Hepatic stellate cell (primary cell): ENCODE data around the gene NMT1.
A peak's percentile ranks its signal among the peaks of the same experiment; 100 is the strongest.

Experiments
- DNase-seq: peaks from one replicate; pipeline ENCODE4 v3.0.0; 2011; ENCODE audit warnings: low spot score

Gene NMT1

GRCh38 chr17:45081047-45081703, 20.1 kb downstream of the NMT1 start:
- no peak for DNase-seq

GRCh38 chr17:45086391-45086790, 25.3 kb downstream of the NMT1 start:
- no peak for DNase-seq

- DNase-seq: no peak
Observed at GRCh38 chr17:45086865-45087503, 25.9 kb downstream of the NMT1 start.

- DNase-seq: peak; percentile 57
Observed at GRCh38 chr17:45087504-45087975, 26.4 kb downstream of the NMT1 start.

GRCh38 chr17:45087978-45088377, 26.9 kb downstream of the NMT1 start:
- no peak for DNase-seq

- no peak for DNase-seq
Observed at GRCh38 chr17:45088741-45089140, 27.6 kb downstream of the NMT1 start.

GRCh38 chr17:45090711-45091110, 29.6 kb downstream of the NMT1 start:
- DNase-seq: no peak

- peak; percentile 15 for DNase-seq
Observed at GRCh38 chr17:45091778-45092425, 30.8 kb downstream of the NMT1 start.

- peak; percentile 99 for DNase-seq
Observed at GRCh38 chr17:45092911-45093430, 31.9 kb downstream of the NMT1 start.

- no peak for DNase-seq
Observed at GRCh38 chr17:45093444-45094110, 32.5 kb downstream of the NMT1 start.

- peak; percentile 51 for DNase-seq
Observed at GRCh38 chr17:45096141-45096540, 35.0 kb downstream of the NMT1 start.

- no peak for DNase-seq
Observed at GRCh38 chr17:45096926-45097325, 35.8 kb downstream of the NMT1 start.

- DNase-seq: no peak
Observed at GRCh38 chr17:45098081-45098868, 37.2 kb downstream of the NMT1 start.

GRCh38 chr17:45098869-45099616, 37.9 kb downstream of the NMT1 start:
- peak; percentile 91 for DNase-seq

- no peak for DNase-seq
Observed at GRCh38 chr17:45101546-45101882, 40.4 kb downstream of the NMT1 start.

GRCh38 chr17:45101883-45102811, 41.0 kb downstream of the NMT1 start:
- DNase-seq: no peak

GRCh38 chr17:45102856-45103255, 41.7 kb downstream of the NMT1 start:
- DNase-seq: no peak

GRCh38 chr17:45103269-45103795, 42.2 kb downstream of the NMT1 start:
- no peak for DNase-seq

- DNase-seq: no peak
Observed at GRCh38 chr17:45104029-45104428, 42.9 kb downstream of the NMT1 start.

- no peak for DNase-seq
Observed at GRCh38 chr17:45104497-45104896, 43.4 kb downstream of the NMT1 start.
